Hippocampal formation (tissue), 2 donors: ENCODE results near the gene MAP3K12.
"Not testable (repeated sequence)": the region's sequence is repeated elsewhere in the genome, so short reads cannot be mapped to it uniquely, and the experiment has no call there.

ENCODE experiments used
- DNase-seq, 2 donors: peaks; one replicate each; lab custom pipeline; 2025; lab: John Stamatoyannopoulos, UW

The MAP3K12 gene, protein sequence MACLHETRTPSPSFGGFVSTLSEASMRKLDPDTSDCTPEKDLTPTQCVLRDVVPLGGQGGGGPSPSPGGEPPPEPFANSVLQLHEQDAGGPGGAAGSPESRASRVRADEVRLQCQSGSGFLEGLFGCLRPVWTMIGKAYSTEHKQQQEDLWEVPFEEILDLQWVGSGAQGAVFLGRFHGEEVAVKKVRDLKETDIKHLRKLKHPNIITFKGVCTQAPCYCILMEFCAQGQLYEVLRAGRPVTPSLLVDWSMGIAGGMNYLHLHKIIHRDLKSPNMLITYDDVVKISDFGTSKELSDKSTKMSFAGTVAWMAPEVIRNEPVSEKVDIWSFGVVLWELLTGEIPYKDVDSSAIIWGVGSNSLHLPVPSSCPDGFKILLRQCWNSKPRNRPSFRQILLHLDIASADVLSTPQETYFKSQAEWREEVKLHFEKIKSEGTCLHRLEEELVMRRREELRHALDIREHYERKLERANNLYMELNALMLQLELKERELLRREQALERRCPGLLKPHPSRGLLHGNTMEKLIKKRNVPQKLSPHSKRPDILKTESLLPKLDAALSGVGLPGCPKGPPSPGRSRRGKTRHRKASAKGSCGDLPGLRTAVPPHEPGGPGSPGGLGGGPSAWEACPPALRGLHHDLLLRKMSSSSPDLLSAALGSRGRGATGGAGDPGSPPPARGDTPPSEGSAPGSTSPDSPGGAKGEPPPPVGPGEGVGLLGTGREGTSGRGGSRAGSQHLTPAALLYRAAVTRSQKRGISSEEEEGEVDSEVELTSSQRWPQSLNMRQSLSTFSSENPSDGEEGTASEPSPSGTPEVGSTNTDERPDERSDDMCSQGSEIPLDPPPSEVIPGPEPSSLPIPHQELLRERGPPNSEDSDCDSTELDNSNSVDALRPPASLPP

DNA sequence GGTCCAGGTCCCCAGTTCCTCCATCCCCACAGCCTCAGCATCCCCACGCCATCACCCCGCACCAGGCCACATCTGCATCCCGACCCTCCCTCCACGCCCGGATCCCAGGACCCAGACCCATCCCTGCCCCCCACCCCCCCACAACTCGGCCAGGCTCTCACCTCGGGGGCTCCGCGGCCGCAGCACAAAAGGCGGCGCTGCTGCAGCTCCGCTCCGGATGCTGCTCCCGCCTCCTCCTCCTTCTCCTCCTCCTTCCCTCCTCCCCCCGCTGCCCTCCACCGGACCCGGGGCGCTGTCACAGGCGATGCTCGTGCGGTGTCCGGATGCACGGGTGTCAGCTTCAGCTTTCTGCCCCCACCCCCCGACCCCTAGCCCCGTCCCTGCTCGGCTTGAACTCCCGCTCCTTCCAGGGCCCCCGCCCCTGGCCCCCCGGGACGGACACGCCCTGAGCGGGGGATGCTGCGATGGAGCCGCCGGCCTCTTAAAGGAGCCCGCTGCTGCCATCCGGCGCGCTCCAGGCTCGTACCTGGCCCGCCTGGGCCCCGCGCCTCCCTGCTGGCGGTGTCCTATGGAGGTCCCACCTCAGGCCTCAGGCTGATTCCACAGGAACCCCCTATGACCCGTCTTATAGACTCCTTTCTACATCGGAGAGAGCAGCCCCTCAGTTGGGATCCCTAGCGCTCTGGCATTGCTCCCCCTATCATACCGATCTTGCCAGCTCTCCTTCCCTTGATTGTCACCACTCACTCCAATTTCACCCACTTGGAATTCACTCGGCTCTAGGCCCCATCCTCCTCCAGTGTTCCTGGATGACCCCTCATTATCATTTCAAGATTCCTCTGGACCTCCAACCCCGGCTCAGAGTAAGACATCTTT, at the start of gene MAP3K12:
Gene MAP3K12 (minus strand): TSS at position 193 of the 876 bp plus-strand sequence. CDS start 12,067 bp downstream, outside the sequence.
- DNase-seq, result peak; percentile 54 to 68

DNA sequence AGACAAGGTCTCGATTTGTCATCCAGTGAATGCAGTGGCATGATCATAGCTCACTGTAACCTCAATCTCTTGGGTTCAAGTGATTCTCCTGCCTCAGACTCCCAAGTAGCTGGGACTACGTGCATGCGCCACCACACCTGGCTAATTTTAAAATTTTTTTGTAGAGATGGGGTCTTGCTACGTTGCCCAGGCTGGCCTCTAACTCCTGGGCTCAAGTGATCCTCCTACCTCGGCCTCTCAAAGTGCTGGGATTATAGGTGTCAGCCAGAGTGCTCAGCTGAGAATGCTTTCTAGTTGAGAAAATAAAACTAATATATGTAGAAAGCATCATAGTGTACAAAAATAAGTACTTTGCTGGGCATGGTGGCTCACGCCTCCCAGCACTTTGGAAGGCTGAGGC, 49.1 kb upstream of the MAP3K12 start:
- DNase-seq, result not testable (repeated sequence)

DNA sequence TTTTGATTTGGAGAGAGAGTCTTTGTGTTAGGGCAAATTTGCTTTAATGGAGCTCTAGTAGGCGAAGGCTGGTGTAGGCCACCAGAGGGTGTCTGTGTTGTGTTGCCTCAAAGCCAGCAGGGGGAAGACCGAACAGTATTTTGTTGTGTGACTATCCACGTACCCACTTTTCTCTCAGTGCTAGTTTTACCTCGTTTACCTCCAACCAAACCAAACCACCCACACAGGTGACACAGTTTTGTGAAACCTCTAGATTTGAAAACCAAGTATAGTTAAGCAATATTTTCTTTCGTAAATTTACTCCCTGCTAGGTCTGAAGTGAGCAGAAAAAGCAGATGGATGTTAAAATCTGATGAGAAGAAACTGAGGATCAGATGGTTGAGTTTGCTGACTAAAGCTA, 44.3 kb upstream of the MAP3K12 start:
- DNase-seq, result peak; percentile 60 to 91

DNA sequence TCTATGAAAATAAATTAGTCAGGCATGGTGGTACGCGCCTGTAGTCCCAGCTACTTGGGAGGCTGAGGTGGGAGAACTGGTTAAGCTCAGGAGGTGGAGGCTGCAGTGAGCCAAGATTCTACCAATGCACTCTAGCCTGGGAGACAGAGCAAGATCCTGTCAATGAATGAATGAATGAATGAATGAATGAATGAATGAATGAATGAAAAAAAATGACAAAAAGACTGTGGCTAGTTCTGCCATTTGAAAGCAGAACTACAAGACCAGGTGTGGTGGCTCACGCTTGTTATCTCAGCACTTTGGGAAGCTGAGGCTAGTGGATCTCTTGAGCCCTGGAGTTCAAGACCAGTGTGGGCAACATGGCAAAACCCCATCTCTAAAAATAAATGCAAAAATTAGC, 40.3 kb upstream of the MAP3K12 start:
- DNase-seq, result no peak

DNA sequence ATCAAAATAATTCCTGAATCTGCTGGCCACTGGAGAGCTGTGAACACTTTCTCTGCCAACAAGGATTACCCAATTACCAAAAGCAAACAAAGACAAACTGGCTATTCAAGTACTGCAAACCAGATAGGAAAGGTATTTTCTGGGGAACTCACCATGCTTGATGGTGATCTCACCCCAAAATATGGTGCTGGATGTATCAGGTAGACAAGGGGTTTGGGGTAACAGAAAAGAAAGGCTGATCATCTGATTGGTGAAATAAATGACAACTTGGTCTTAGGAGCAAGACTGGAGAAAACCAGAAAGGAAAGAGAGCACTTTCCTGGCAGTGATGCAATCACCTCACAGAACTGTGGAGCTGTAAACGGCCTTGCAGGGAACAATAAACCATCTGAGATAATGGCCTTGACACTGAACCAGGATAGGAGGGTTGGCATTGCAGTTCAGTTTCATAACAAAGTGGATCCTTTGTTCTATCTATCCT, 39.0 kb upstream of the MAP3K12 start:
- DNase-seq, result peak; percentile 24 to 54

DNA sequence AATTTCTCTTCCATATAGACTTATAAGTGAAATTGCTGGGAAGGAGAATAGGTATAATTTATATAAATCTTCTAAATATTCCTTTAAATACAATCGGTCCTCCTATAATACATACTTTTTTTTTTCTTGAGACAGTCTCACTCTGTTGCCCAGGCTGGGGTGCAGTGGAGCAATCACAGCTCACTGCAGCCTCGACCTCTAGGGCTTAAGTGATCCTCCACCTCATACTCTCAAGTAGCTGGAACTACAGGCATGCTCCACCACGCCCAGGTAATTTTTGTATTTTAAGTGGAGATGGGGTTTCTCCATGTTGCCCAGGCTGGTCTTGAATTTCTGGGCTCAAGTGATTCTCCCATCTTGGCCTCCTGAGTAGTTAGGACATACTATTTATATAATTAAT, 37.7 kb upstream of the MAP3K12 start:
- DNase-seq, result no peak

DNA sequence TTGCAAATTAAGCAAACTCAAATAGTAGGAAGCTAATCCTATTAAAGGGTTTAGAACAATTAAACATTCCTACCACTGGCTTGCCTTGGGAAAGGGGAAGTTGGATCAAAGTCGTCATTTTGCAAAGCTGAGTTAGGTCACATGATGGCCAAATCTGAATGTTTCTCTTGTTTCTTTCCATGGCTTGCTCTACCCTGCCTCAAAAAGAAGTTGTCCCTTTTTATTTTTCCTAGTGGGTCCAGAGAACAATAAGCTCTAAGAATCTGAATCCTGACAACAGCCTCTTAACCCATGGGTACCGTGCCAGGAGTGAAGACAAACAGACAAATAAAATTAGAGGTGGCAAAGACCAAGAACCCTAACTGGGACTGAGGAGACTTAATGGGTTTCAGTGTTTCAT, 34.2 kb upstream of the MAP3K12 start:
- DNase-seq, result peak in 1 of 2 donors; percentile 62

DNA sequence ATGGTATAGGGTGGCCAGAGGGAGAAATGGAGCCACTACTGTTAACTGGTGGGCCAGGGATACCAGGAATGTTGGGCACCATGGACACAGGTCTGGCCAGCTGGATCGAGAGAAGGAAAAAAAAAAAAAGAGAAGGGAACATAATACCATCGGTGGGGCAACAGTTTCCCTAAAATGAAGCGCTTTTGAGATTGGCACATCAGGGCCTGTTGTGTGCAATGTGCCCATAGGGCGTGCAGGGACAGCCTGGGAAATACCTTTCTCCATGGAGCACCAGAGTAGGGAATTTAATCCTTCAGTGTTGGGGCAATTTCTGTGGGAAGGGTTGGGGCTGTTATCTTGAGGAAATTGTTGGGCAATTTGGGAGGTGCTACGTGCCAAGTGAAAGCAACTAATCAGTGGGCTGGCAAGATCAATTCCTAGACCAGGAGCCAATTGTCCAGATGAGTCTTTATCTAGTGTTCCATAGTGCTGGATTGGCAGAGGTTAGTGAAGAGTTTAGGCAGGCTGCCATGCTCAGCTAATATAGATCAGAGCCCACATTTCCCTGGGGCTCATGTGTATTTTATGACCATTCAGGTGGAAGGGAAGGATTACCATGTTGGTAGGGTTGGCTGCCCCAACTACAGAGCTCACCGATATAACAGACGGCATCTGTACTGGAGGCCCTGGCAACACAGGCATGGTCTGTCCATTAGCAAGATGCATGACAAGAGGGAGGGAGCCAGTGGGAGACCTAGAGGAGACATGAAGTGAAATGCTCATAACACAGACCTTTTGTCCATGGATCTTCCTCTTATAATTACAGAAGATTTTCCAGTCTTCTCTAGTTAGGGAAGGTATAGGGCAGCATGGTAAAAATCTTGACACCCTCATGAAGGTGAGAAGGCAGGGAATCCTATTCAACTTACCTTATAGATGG, 33.5 kb upstream of the MAP3K12 start:
- no peak for DNase-seq

DNA sequence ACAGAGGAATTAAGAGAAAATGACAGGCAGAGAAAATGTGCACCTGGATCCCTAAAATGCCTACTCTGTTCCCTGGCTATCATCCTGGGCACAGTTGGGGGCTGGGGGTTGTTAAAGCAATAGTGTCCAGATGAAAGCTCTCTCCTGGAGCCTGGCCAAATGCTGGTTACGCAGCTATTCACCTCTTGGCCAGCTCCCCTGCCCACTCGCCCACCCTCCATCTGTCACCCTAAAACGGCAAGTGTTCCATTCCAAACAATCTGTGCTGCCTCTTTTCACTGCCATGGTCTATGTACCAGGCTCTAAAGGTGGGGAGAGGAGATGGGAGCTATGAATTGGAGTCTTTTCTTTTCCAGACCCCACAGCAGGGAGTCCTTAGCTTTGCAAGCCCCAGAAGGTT, 32.8 kb upstream of the MAP3K12 start:
- DNase-seq, result no peak

DNA sequence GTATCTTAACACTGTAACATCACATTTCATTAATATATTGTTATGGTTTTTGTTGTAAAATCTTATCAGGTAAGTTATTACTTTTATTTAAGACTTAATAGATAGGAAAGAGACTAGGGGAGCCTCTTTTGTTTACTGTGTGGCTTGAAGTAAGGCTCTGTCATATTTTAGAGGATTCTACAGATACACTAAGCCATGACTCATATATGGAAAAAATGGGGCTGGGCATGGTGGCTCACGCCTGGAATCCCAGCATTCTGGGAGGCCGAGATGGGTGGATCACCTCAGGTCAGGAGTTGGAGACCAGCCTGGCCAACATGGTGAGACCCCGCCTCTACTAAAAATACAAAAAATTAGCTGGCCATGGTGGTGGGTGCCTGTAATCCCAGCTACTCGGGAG, 31.7 kb upstream of the MAP3K12 start:
- no peak for DNase-seq

DNA sequence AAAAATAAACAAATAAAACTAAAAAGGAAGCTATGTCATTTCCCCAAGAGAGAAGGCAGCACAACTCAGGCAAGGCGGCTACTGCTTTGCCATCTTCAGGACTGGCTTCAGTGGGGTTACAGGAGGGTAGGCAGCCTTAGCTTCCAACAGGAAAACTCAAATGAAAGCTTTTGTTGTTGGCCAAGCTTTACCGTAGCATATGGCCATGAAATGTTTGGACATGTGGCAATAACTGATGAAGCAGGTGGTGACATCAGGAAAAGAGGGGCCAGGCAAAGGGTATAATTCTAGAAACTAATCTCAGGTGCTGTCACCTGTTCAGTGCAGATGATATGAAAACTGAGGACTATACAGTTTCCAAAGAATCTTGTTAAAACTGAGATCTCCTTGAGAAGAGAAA, 30.8 kb upstream of the MAP3K12 start:
- no peak for DNase-seq

DNA sequence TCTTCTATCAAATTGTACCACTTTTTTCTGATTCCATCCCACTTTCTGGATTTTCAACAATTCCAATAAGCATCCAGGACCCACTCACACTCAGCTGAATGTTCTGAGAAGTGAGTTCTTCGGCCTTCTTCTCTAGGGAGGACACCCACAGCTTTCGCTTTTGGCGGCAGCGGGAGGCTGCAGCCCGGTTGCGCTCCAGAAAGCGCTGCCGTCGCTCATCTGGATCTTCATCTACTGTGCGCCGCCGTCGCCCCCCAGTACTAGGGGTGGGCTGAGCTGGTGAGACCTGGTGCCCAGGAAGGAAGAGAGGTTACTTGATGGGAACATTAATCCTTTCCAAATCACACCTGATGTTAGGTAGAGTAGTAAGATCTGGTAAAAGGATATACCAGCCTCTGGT, 25.2 kb upstream of the MAP3K12 start:
- DNase-seq, result no peak

DNA sequence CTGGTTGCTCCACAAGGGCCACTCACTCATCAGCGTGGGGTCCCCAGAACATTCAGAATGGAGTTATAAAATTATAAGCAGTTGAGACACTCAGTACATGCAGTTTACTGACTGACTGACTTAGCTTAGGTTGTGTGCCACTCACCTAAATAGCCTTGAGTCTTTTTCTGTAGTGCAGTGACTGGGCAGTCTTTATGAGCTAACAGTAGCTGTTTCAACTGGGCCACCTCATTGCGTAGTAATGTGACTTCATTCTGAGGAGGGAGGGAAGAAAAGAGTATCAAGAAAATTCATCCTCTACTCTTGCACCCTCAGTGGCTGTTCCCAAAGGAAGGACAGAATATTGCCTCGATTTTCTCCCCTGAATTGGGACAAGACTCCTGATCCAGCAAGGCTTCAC, 23.9 kb upstream of the MAP3K12 start:
- DNase-seq, result no peak

DNA sequence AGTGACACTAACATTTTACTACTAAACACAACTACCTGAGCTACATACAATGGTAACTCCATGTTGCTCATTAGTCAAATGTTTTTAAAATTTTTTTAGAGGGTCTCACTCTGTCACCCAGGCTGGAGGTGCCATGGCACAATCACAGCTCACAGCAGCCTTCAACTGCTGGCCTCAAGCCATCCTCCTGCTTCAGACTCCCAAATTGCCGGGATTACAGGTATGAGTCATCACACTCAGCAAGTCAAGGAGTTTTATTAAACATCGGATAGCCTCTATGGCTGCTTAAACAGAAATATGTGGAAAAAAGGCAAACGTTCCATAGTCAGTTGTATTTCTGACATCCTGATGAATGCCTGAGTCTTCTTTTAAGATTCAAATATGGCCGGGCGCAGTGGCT, 19.1 kb upstream of the MAP3K12 start:
- DNase-seq, result no peak

DNA sequence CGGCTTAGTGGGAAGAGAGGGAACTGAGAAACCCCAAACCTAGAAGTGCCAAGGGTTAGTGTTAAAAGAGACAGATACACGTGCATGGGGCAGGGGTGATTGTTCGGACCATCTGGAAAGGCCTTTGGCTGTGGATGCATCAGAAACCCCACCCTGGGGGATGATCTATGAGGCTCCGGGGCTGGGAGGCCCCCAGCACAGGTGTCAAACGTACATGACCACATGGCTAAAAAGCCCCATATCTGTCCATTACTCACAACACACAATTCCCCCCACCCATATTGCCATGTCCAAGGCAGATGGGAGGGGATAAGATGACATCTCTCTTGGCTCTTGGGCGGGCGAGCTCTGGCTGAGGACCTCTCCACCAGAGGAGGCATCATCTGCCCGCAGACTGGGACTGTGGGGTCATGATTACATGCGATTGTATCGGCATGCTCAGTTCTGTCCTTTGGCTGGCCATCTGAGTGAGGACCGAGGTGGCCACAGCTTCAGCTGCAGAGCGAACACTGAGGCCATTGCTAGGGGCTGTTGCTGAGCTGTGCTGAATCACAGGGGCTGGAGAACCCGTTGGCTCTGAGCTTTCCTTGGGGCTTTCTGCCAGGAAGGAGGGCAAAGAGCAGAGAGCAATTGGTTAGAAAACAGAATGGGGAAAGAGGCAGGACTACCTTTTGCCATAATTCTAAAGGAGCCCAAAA, 17.6 kb upstream of the MAP3K12 start:
- DNase-seq, result no peak

DNA sequence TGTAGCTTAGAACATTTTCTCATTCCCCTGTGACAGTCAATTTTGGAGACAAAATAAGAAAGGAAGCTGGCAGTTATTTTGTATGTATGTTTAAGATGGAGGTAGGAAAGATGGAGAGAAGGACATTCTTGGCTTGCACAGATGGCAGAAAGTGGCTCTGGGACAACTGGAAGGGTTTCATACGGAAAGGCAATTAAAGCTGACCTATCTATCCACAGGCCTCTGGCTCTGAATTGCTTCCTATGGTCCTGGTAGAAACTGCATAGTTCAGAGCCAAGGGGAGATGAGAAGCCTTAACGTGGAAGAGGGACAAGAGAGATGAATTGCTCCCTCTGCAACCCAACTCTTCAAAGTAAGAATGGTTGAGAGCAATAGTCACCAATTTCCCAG, 16.0 kb upstream of the MAP3K12 start:
- no peak for DNase-seq

DNA sequence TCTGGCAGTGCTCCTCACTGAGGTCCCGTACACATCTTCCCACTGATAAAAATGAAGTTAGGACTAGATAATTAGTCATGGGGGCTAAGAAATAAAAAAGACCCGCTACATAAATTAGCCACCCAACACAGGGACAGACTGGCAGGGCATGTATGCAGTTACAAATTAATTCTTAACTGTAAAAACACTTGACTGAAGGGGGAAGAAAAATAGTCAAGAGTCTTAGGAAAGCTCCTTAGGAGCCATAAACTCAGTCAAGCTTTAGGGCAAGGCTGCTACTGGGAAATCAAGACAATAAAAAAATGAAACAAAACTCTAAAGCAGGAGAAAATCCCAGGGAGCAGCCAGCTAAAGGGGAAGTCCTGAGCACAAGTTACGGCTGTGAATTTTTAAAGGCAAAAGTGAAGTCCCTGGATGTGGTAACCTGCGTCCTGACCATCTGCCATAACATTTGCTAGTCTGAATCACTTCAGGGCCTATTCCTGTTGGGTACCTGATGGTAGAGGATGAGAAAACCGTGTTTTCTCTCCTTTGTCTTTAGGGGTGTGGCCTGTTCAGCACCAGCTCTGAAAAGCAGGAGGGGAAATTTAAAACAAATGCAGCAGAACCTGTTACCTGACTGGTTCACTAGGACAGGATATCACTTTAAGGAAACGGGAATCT, 15.5 kb upstream of the MAP3K12 start:
- DNase-seq, result no peak

DNA sequence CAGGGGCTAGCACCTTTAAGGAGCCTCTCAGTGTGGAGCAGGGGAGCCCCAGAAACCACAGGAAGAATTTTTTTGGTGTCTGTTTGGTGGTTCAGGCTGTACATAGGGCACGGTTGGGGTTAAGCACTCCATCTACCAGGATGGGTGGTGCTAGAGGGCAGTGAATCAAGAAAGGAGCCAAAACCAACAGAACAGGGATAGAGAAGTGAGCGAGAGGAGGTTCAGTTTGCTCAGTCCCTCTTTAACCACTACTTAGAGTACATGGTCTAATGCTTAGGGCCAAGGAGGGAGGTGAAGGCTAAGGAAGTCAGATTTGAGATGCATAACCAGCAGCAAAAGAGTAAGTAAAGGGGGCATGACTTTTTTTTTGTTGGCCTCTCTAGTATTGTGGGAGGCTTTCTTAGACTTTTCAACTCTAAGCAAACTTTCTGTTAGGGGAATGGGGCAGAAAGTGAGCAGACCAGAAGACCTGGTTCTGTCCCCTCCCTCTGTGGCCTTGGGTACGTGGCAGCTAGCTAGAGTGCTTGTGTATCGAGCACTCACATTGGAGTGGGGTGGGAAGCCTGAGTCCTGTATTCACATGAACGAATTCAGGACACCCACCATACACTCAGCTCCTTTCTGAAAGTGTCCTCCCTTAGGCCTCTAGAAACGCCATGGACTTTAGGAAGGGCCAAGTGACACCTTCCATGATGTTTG, 14.6 kb upstream of the MAP3K12 start:
- no peak for DNase-seq
